ENCODE data around the gene SYAP1. TPM values are rescaled to one million over a fixed set of nuclear protein-coding genes. Genes with fewer than 3 reads are reported as not detected.

SYAP1 gene
- total RNA-seq, 1 donor from 2014 or later = 16.8 TPM

DNA sequence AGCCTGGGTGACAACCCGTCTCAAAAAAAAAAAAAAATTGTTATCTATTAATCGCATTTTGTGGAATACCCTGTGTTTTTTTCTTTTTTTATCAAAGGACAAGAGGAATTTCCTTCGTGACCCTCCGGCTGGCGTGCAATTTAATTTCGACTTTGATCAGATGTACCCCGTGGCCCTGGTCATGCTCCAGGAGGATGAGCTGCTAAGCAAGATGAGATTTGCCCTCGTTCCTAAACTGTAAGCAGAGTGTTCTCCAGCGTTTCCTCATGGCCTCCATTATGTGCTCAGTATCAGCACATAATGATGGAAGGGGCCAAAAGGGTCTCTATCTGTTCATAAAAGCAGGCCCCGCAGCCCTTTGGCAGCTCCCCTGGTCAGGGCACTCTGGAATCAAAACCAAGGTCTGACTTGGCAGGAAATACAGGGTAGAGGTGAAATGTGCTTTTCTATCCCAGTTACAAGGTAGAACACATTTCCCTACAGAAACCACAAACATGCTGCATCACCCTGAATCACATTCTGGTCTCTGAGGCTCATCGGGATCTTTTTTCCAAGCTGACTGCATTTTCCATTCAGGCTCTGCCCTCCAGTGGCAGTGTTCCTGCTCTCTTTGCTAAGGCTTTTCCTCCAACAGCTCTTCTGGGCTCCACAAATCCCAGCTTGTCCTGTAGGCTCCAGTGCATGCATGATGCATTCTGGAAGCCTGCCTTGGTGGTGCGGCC is 24.4 kb downstream of the SYAP1 start:
- CTCF ChIA-PET = no interaction called here
- no peak for DNase-seq
- POLR2A ChIA-PET = no interaction called here
- Mint-ChIP-seq H3K9me3 (no peaks in the 10 kb centered on the region), H3K27ac (no peak overlapping the region), H3K27me3 (no peaks in the 10 kb centered on the region), H3K4me3 (no peak overlapping the region), H3K4me1 (no peaks in the 10 kb centered on the region), H3K36me3 (ENCODE audit: low read depth) (peaks cover 45% of the 10 kb centered on the region)
- ATAC-seq (ENCODE audit: low read depth) = no peak
- TF ChIP-seq, protein P1, sequence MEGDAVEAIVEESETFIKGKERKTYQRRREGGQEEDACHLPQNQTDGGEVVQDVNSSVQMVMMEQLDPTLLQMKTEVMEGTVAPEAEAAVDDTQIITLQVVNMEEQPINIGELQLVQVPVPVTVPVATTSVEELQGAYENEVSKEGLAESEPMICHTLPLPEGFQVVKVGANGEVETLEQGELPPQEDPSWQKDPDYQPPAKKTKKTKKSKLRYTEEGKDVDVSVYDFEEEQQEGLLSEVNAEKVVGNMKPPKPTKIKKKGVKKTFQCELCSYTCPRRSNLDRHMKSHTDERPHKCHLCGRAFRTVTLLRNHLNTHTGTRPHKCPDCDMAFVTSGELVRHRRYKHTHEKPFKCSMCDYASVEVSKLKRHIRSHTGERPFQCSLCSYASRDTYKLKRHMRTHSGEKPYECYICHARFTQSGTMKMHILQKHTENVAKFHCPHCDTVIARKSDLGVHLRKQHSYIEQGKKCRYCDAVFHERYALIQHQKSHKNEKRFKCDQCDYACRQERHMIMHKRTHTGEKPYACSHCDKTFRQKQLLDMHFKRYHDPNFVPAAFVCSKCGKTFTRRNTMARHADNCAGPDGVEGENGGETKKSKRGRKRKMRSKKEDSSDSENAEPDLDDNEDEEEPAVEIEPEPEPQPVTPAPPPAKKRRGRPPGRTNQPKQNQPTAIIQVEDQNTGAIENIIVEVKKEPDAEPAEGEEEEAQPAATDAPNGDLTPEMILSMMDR (IDR thresholded peaks at IDR 0.05) = no peak
- intact Hi-C loops (cut with micrococcal nuclease) = no loop called here

DNA sequence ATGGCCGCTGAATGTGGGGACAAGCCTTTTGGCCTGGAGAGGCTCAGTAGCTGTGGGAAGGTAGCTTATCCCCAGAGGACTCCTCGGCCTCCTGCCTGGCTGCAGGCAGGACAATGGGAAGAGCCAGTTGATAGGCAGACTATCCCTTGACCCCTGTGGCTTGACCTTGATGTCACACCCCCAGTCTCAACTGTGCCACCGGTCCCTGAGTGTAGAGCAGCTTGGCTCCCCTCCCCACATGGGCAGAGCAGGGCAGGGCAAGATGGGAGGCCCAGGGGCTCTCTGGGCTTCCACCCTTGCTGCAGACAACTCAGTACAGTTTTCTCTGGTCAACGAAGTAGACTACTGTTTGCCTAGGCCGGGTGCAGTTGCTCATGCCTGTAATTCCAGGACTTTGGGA is 25.7 kb downstream of the SYAP1 start:
- POLR2A ChIA-PET = no interaction called here
- H3K27me3 Mint-ChIP-seq = no peaks in the 10 kb centered on the region
- TF ChIP-seq, protein P1 (IDR thresholded peaks at IDR 0.05) = no peak
- no peak overlapping the region for H3K27ac Mint-ChIP-seq
- no peaks in the 10 kb centered on the region for H3K4me1 Mint-ChIP-seq
- ATAC-seq (ENCODE audit: low read depth) = no peak
- intact Hi-C loops (cut with micrococcal nuclease) = no loop called here
- H3K4me3 Mint-ChIP-seq = no peak overlapping the region
- CTCF ChIA-PET = no interaction called here
- H3K36me3 Mint-ChIP-seq (ENCODE audit: low read depth) = peaks cover 42% of the 10 kb centered on the region
- H3K9me3 Mint-ChIP-seq = no peaks in the 10 kb centered on the region
- DNase-seq = no peak

DNA sequence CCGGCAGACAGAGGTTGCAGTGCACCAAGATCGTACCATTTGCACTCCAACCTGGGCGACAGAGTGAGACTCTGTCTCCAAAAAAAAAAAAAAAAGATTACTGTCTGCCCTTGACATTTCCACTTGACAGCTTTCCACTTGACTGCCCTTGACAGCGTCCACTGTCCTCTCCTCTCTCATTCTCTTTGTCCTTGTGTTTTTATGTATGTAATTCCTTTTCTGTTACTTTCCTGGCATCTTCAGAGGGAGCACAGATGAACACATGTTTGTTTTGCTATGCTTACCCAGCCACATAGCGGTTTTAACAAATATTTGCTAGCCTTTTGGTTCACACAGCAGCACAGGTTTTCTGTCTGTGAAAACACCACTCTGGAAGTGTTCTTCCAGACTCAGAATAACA is 26.2 kb downstream of the SYAP1 start:
- POLR2A ChIA-PET = no interaction called here
- H3K4me3 Mint-ChIP-seq = no peak overlapping the region
- CTCF ChIA-PET = no interaction called here

DNA sequence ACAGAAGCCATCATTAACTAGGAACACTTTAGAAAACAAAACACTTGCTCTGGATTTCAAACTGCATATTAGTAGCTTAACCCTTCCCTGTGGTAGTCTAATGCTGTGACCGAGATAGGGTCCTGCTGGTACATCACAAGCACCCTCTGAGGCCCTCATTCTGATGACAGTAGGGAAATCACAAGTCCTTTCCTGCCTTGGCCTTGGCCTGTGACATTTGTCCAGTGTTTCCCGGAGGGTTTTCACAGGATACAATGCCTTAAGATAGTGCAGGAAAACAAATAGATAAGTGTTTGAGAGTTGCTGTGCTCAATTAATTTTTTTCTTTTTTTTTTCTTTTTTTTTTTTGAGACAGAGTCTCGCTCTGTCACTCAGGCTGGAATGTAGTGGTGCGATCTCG is 29.0 kb downstream of the SYAP1 start:
- peaks cover 41% of the 10 kb centered on the region for H3K36me3 Mint-ChIP-seq (ENCODE audit: low read depth)
- no peak overlapping the region for H3K4me3 Mint-ChIP-seq
- TF ChIP-seq, protein P1 (IDR thresholded peaks at IDR 0.05) = no peak
- H3K27me3 Mint-ChIP-seq = no peaks in the 10 kb centered on the region
- DNase-seq (no peak), ATAC-seq (ENCODE audit: low read depth) (no peak)
- ChIA-PET POLR2A (no interaction called here), CTCF (no interaction called here)
- no peaks in the 10 kb centered on the region for H3K9me3 Mint-ChIP-seq
- intact Hi-C loops (cut with micrococcal nuclease) = no loop called here
- H3K27ac Mint-ChIP-seq = no peak overlapping the region
- no peaks in the 10 kb centered on the region for H3K4me1 Mint-ChIP-seq

More for the DNA sequence above, 26.2 kb downstream of the SYAP1 start:
- TF ChIP-seq, protein P1 (IDR thresholded peaks at IDR 0.05) = no peak
- no peaks in the 10 kb centered on the region for H3K27me3 Mint-ChIP-seq
- no peaks in the 10 kb centered on the region for H3K4me1 Mint-ChIP-seq
- intact Hi-C loops (cut with micrococcal nuclease) = no loop called here
- no peaks in the 10 kb centered on the region for H3K9me3 Mint-ChIP-seq
- no peak overlapping the region for H3K27ac Mint-ChIP-seq
- ATAC-seq (ENCODE audit: low read depth) = no peak
- peaks cover 44% of the 10 kb centered on the region for H3K36me3 Mint-ChIP-seq (ENCODE audit: low read depth)
- DNase-seq = no peak

DNA sequence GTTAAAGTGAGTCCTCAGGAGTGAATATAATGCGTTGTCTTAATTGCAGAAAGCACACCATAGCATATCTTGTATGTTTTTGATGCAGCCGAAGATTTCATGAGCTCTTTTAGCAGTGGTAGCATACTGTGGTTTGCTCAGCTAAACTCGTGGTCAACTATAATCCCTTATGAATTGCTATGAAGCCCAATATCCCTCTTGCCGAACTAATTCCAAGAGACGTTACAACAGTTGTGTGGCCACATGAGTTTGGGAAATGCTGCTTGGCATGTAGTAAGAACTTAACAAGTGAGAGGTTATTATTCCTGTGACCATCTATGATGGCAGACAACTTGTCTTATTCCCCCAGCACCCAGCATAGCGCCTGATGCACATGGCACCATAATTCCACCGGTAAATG is 30.7 kb downstream of the SYAP1 start:
- ATAC-seq (ENCODE audit: low read depth) (no peak), DNase-seq (no peak)
- TF ChIP-seq, protein P1 (IDR thresholded peaks at IDR 0.05) = no peak
- ChIA-PET CTCF (no interaction called here), POLR2A (interaction anchor here (0.7 kb wide), 1 partner anchor 30 kb away, joined by 4 read pairs; no protein-coding TSS in a partner anchor)
- Mint-ChIP-seq H3K4me3 (no peak overlapping the region), H3K27me3 (no peaks in the 10 kb centered on the region), H3K27ac (no peak overlapping the region), H3K9me3 (no peaks in the 10 kb centered on the region), H3K4me1 (no peaks in the 10 kb centered on the region), H3K36me3 (ENCODE audit: low read depth) (peaks cover 38% of the 10 kb centered on the region)
- intact Hi-C loops (cut with micrococcal nuclease) = no loop called here

All from activated B cell treated with CpG ODN at 0.5 μM for 24 hours (primary cell).